Gastrocnemius medialis (tissue), 4 donors: ENCODE results near the gene REL.

ENCODE experiments used
- CTCF ChIP-seq, 5 experiments: fragments of 450-650 bp in 3 of 5; fragments of 200-600 bp in 2 of 5; sonication (generic) in 2 of 5; IDR thresholded peaks in 4 of 5; conservative IDR thresholded peaks in 1 of 5; 1 replicate in 4 of 5; 2 replicates in 1 of 5; pipeline ENCODE4 v1.5.1; 2016 to 2019; ENCODE audit warnings: antibody characterized with exemption in 5 of 5, mild to moderate bottlenecking in 3 of 5, moderate library complexity in 3 of 5
- POLR2A ChIP-seq, 2 donors: fragments of 450-650 bp; IDR thresholded peaks; one replicate each; pipeline ENCODE4 v1.6.1; 2017; ENCODE audit warnings: antibody characterized with exemption in 2 of 2, mild to moderate bottlenecking in 2 of 2, moderate library complexity in 2 of 2

DNA sequence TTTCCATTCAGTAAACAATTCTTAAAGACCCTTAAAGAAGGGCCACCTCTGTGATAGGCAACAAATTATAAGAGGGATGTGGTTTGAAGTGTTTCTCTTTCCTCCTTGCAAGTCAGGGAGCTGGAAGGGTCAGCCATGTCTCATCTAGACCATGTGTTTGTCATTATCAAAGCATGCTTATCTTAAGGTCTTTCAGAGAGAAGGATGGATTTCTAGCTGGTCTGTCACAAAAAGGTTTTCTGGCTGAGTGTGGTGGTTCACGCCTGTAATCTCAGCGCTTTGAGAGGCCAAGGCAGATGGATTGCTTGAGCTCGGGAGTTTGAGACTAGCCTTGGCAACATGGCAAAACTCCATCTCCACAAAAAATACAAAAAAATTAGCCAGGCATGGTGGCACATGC is 77.0 kb downstream of the REL start:
- TF ChIP-seq POLR2A (IDR thresholded peaks at IDR 0.05): no peak
- no peak for TF ChIP-seq CTCF (IDR thresholded peaks at IDR 0.05 in 4 of 5, conservative IDR thresholded peaks at IDR 0.05 in 1 of 5)
